ENCODE data around the gene HLA-DPB1. TPM values are rescaled to one million over a fixed set of nuclear protein-coding genes. Genes with fewer than 3 reads are reported as not detected.

Gene HLA-DPB1
- total RNA-seq, 4 donors from 2014 or later, result 48.1 to 84.0 (median 63.3) TPM

GRCh38 chr6:33107641-33108040, 31.9 kb downstream of the HLA-DPB1 start:
- no peak for TF ChIP-seq CTCF (IDR thresholded peaks at IDR 0.05)
- TF ChIP-seq POLR2A (IDR thresholded peaks at IDR 0.05), result no peak
- intact Hi-C loops (cut with DNase I; ENCODE audit: low total_unique reads), result no loop called here
- DNase-seq (ENCODE audit: low spot score in 2 of 2), result peak in 1 of 2 donors; percentile 14
- no peak overlapping the region for H3K4me3 ChIP-seq (ENCODE audit: low read depth, poor library complexity, severe bottlenecking)
- 47 to 95% methylated on average over 2 of the region's 2 CpGs for WGBS, 2 donors

- intact Hi-C loops (cut with DNase I; ENCODE audit: low total_unique reads), result no loop called here
- WGBS, 2 donors, result 72 to 77% methylated on average over 2 of the region's 2 CpGs
- DNase-seq (ENCODE audit: low spot score in 2 of 2), result peak in 1 of 2 donors; percentile 57
- H3K4me3 ChIP-seq (ENCODE audit: low read depth, poor library complexity, severe bottlenecking), result no peak overlapping the region
- TF ChIP-seq CTCF (IDR thresholded peaks at IDR 0.05) (no peak), POLR2A (IDR thresholded peaks at IDR 0.05) (no peak)
Measured at GRCh38 chr6:33108307-33108706, 32.5 kb downstream of the HLA-DPB1 start.

GRCh38 chr6:33112148-33112547, 36.4 kb downstream of the HLA-DPB1 start:
- 18 to 21% methylated on average over 1 of the region's 1 CpG for WGBS, 2 donors
- intact Hi-C loops (cut with DNase I; ENCODE audit: low total_unique reads), result no loop called here

GRCh38 chr6:33113755-33114154, 38.0 kb downstream of the HLA-DPB1 start:
- WGBS, 2 donors, result 63 to 73% methylated on average over 7 of the region's 7 CpGs

More at GRCh38 chr6:33112148-33112547, 36.4 kb downstream of the HLA-DPB1 start:
- H3K4me3 ChIP-seq (ENCODE audit: low read depth, poor library complexity, severe bottlenecking), result no peak overlapping the region
- TF ChIP-seq CTCF (IDR thresholded peaks at IDR 0.05), result no peak
- TF ChIP-seq POLR2A (IDR thresholded peaks at IDR 0.05), result no peak
- DNase-seq (ENCODE audit: low spot score in 2 of 2), result peak in 1 of 2 donors; percentile 40

GRCh38 chr6:33114406-33114805, 38.6 kb downstream of the HLA-DPB1 start:
- TF ChIP-seq CTCF (IDR thresholded peaks at IDR 0.05), result no peak
- no peak for TF ChIP-seq POLR2A (IDR thresholded peaks at IDR 0.05)
- intact Hi-C loops (cut with DNase I; ENCODE audit: low total_unique reads), result no loop called here
- DNase-seq (ENCODE audit: low spot score in 2 of 2), result no peak

More at GRCh38 chr6:33113755-33114154, 38.0 kb downstream of the HLA-DPB1 start:
- no peak for TF ChIP-seq CTCF (IDR thresholded peaks at IDR 0.05)
- intact Hi-C loops (cut with DNase I; ENCODE audit: low total_unique reads), result no loop called here
- peak in 1 of 2 donors; percentile 32 for DNase-seq (ENCODE audit: low spot score in 2 of 2)
- H3K4me3 ChIP-seq (ENCODE audit: low read depth, poor library complexity, severe bottlenecking), result no peak overlapping the region

GRCh38 chr6:33116417-33116816, 40.6 kb downstream of the HLA-DPB1 start:
- intact Hi-C loops (cut with DNase I; ENCODE audit: low total_unique reads), result no loop called here
- H3K4me3 ChIP-seq (ENCODE audit: low read depth, poor library complexity, severe bottlenecking), result no peak overlapping the region
- peak in 1 of 2 donors; percentile 57 for DNase-seq (ENCODE audit: low spot score in 2 of 2)
- no peak for TF ChIP-seq CTCF (IDR thresholded peaks at IDR 0.05)
- TF ChIP-seq POLR2A (IDR thresholded peaks at IDR 0.05), result no peak
- WGBS, 2 donors, result 9 to 13% methylated on average over 6 of the region's 6 CpGs

More at GRCh38 chr6:33114406-33114805, 38.6 kb downstream of the HLA-DPB1 start:
- H3K4me3 ChIP-seq (ENCODE audit: low read depth, poor library complexity, severe bottlenecking), result no peak overlapping the region
